MCF 10A (cell line): ENCODE data around the gene TBC1D24. TPM values are rescaled to one million over a fixed set of nuclear protein-coding genes. Genes with fewer than 3 reads are reported as not detected.

ENCODE experiments used
- BruUV-seq: library from RNA; stranded (reverse); fragments of 400-500 nt; replicated peaks from 2 replicates; lab custom pipeline; 2021; lab: Mats Ljungman, UMichigan
- CTCF ChIA-PET: fragments of 300-600 bp; sonication (Branson Sonifier 250); formaldehyde crosslinking; extraction: SDS; loops from one replicate; lab custom pipeline; 2021; ENCODE audit warnings: antibody characterized with exemption, inconsistent platforms; lab: Yijun Ruan, JAX
- POLR2A ChIA-PET: fragments of 300-600, 350-650 bp; sonication (Branson Sonifier 250); formaldehyde crosslinking; extraction: SDS; loops from one replicate; lab custom pipeline; 2020; ENCODE audit warnings: antibody characterized with exemption, inconsistent platforms; lab: Yijun Ruan, JAX
- DNase-seq: peaks from one replicate; pipeline ENCODE4 v3.0.0-alpha.2; 2018; ENCODE audit not compliant: unreplicated experiment
- H3K27ac Mint-ChIP-seq: one replicate; pipeline ENCODE4 v1.8.0; 2022; ENCODE audit warnings: mild to moderate bottlenecking, low read depth, mixed read lengths; ENCODE audit not compliant: unreplicated experiment
- H3K27me3 Mint-ChIP-seq: one replicate; pipeline ENCODE4 v1.8.0; 2022; ENCODE audit warnings: mixed read lengths; ENCODE audit not compliant: insufficient read depth, unreplicated experiment
- H3K36me3 Mint-ChIP-seq: one replicate; pipeline ENCODE4 v1.8.0; 2022; ENCODE audit warnings: mild to moderate bottlenecking, moderate library complexity, mixed read lengths; ENCODE audit not compliant: insufficient read depth, unreplicated experiment
- H3K4me1 Mint-ChIP-seq: one replicate; pipeline ENCODE4 v1.8.0; 2022; ENCODE audit warnings: mixed read lengths; ENCODE audit not compliant: insufficient read depth, unreplicated experiment
- H3K4me3 Mint-ChIP-seq: one replicate; pipeline ENCODE4 v1.8.0; 2022; ENCODE audit warnings: mild to moderate bottlenecking, moderate library complexity, mixed read lengths; ENCODE audit not compliant: unreplicated experiment
- H3K9me3 Mint-ChIP-seq: one replicate; pipeline ENCODE4 v1.8.0; 2022; ENCODE audit warnings: mixed read lengths; ENCODE audit not compliant: unreplicated experiment
- intact Hi-C: fragments of 100-400 bp; cut with micrococcal nuclease; formaldehyde crosslinking; loops from 2 replicates; pipeline ENCODE4 v1.14.1; 2022
- total RNA-seq: library from RNA; stranded (reverse); gene quantifications from 2 replicates; pipeline ENCODE4 v1.2.3, GENCODE V29; 2022
- TF ChIP-seq, protein P1 (sequence below): fragments of 200-600 bp; IDR thresholded peaks from one replicate; pipeline ENCODE4 v1.8.0; 2022; ENCODE audit warnings: antibody characterized with exemption, mild to moderate bottlenecking; ENCODE audit not compliant: unreplicated experiment

Gene TBC1D24
- total RNA-seq, 1 experiment from 2014 or later, result 8.1 TPM

DNA sequence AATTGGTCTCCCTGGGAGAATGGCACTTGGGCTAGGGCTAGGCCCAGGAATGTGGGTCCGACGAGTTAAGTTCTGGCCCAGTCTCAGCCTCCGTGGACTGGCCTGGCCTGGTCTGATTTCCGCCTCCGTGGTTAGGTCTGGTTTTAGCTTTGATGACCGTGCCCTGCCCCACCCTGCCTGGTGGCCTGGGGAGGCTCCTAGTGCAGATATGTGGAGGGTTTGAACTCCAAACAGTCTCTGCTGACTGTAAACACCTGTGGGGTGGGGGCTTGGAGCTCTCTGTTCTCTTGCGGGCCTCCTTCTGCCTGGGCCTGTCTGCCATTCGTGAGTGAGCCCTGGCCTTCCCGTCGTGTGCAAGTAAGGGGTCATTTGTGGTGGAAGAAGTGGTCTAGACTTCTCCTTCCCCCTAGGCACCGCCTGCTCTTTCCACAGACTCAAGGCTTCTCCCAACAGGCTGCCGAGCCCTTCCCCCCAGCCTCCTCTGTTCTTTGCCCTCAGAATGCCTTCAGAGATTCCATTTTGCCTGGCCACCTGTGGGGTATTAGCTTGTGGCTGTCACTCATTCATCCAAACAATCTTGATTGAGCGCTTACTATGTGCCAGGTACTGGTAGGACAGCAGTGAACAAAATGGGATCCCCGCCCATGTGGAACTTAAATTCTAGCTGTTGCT lies 40.4 kb downstream of the TBC1D24 start:
- H3K4me1 Mint-ChIP-seq, result peaks cover 35% of the 10 kb centered on the region
- intact Hi-C loops, result loop anchor here (2.0 kb wide), 1 partner anchor 41 kb away; the partner anchor contains the start of gene TBC1D24
- ChIA-PET POLR2A (interaction anchor here (0.5 to 4.0 kb wide), 15 partner anchors 11 to 507 kb away, joined by 3 to 57 read pairs (median 6); partner anchors contain the start of genes CEMP1, ECI1, PDPK1 and PGP), CTCF (interaction anchor here (0.6 to 1.1 kb wide), 3 partner anchors 14 to 309 kb away, joined by 3 to 4 read pairs (median 4); no protein-coding TSS in a partner anchor)
- no peak for DNase-seq
- TF ChIP-seq, protein P1, sequence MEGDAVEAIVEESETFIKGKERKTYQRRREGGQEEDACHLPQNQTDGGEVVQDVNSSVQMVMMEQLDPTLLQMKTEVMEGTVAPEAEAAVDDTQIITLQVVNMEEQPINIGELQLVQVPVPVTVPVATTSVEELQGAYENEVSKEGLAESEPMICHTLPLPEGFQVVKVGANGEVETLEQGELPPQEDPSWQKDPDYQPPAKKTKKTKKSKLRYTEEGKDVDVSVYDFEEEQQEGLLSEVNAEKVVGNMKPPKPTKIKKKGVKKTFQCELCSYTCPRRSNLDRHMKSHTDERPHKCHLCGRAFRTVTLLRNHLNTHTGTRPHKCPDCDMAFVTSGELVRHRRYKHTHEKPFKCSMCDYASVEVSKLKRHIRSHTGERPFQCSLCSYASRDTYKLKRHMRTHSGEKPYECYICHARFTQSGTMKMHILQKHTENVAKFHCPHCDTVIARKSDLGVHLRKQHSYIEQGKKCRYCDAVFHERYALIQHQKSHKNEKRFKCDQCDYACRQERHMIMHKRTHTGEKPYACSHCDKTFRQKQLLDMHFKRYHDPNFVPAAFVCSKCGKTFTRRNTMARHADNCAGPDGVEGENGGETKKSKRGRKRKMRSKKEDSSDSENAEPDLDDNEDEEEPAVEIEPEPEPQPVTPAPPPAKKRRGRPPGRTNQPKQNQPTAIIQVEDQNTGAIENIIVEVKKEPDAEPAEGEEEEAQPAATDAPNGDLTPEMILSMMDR, result no peak
- peak overlapping the region; percentile 94 for H3K27ac Mint-ChIP-seq
- H3K36me3 Mint-ChIP-seq, result peaks cover 25% of the 10 kb centered on the region
- no peaks in the 10 kb centered on the region for H3K9me3 Mint-ChIP-seq
- BruUV-seq, result no TSS peak
- no peaks in the 10 kb centered on the region for H3K27me3 Mint-ChIP-seq
- H3K4me3 Mint-ChIP-seq, result peak overlapping the region; percentile 87

GRCh38 chr16:2516391-2517240 lies 41.7 kb downstream of the TBC1D24 start:
- H3K4me1 Mint-ChIP-seq, result peaks cover 39% of the 10 kb centered on the region

DNA sequence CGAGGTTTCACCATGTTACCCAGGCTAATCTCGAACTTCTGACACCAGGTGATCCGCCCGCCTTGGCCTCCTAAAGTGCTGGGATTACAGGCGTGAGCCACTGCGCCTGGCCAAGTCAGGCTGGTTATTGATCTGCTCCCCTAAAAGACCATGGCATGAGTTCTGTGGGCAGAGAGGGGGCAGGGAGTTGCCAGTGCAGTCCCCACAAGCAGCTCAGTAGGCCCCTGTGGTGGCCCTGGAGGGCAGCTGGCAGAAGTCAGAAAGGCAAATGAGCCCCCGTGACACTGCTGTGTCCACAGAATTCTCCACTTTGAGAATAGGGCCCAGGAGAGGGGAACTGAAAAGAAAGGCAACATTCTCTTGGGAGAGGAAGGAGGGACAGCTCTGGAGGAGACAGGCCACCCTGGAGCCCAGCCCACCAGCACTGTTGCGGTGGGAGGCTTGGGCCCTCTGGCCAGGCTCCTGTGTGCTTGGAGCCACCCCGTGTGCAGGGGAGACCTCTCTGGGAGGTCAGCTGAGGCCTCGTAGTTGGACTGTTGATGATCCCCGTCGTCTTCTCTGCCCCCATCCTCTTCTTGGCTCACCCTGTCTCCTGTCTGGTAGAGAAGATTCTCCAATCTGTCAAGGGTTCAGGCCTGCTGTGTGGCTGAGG lies 43.2 kb downstream of the TBC1D24 start:
- ChIA-PET CTCF (interaction anchor here (0.8 to 1.0 kb wide), 2 partner anchors 17 to 40 kb away, joined by 4 to 5 read pairs; no protein-coding TSS in a partner anchor), POLR2A (interaction anchor here (1.2 to 4.2 kb wide), 4 partner anchors 14 to 363 kb away, joined by 4 to 62 read pairs (median 14); partner anchors contain the start of genes CEMP1, PDPK1 and TRAF7)
- BruUV-seq, result no TSS peak
- no peak overlapping the region for H3K4me3 Mint-ChIP-seq
- H3K4me1 Mint-ChIP-seq, result peaks cover 33% of the 10 kb centered on the region
- intact Hi-C loops, result no loop called here
- no peak for DNase-seq
- no peaks in the 10 kb centered on the region for H3K9me3 Mint-ChIP-seq
- H3K36me3 Mint-ChIP-seq, result peaks cover 36% of the 10 kb centered on the region
- no peaks in the 10 kb centered on the region for H3K27me3 Mint-ChIP-seq
- TF ChIP-seq, protein P1, result no peak
- no peak overlapping the region for H3K27ac Mint-ChIP-seq

More at GRCh38 chr16:2516391-2517240, 41.7 kb downstream of the TBC1D24 start:
- Mint-ChIP-seq H3K36me3 (peaks cover 32% of the 10 kb centered on the region), H3K9me3 (no peaks in the 10 kb centered on the region), H3K27me3 (no peaks in the 10 kb centered on the region), H3K4me3 (peak overlapping the region; percentile 87), H3K27ac (peak overlapping the region; percentile 94)
- DNase-seq, result no peak
- BruUV-seq, result no TSS peak
- TF ChIP-seq, protein P1, result no peak
- POLR2A ChIA-PET, result interaction anchor here (0.5 to 4.0 kb wide), 6 partner anchors 15 to 528 kb away, joined by 3 to 57 read pairs (median 12); partner anchors contain the start of genes CEMP1, ECI1, PDPK1 and TBC1D24
- CTCF ChIA-PET, result interaction anchor here (0.6 kb wide), 1 partner anchor 310 kb away, joined by 4 read pairs; no protein-coding TSS in a partner anchor
- intact Hi-C loops, result no loop called here
